HepG2 (cell line): ENCODE data around the gene PTCRA. TPM values are rescaled to one million over a fixed set of nuclear protein-coding genes. Genes with fewer than 3 reads are reported as not detected.

Experiments used
- ASH2L ChIP-seq: fragments of 300-600, 200-600 bp; sonication (generic); IDR thresholded peaks from 2 replicates; pipeline ENCODE4 v1.7.0; 2017; ENCODE audit warnings: low read depth, mild to moderate bottlenecking, moderate library complexity, mixed read lengths, low read length; ENCODE audit not compliant: insufficient read length
- BHLHE40 ChIP-seq: IDR thresholded peaks from 2 replicates; pipeline ENCODE4 v1.6.1; 2011; ENCODE audit warnings: low read length, improper control_type of control experiment
- FOSL2 ChIP-seq: sonication (generic); formaldehyde crosslinking; IDR thresholded peaks from 2 replicates; pipeline ENCODE4 v1.4.0; 2020; ENCODE audit warnings: missing genetic modification reagents
- GABPA ChIP-seq, 2 experiments: IDR thresholded peaks; 2 replicates each; pipeline ENCODE4 v1.6.1; 2011 to 2016; ENCODE audit warnings: low read depth in 2 of 2, low read length in 1 of 2, missing biosample characterization in 1 of 2, missing genetic modification characterization in 1 of 2
- KDM5B ChIP-seq: sonication (generic); formaldehyde crosslinking; IDR thresholded peaks from 2 replicates; pipeline ENCODE4 v1.4.0; 2020; ENCODE audit warnings: missing genetic modification reagents, mild to moderate bottlenecking, borderline replicate concordance
- KLF13 ChIP-seq: sonication (generic); formaldehyde crosslinking; IDR thresholded peaks from 2 replicates; pipeline ENCODE4 v1.4.0; 2020; ENCODE audit warnings: mild to moderate bottlenecking, missing genetic modification reagents
- MAF1 ChIP-seq: sonication (generic); formaldehyde crosslinking; IDR thresholded peaks from 2 replicates; pipeline ENCODE4 v1.5.0; 2020; ENCODE audit warnings: missing genetic modification reagents, borderline replicate concordance
- MYC ChIP-seq: sonication (generic); formaldehyde crosslinking; IDR thresholded peaks from 2 replicates; pipeline ENCODE4 v1.9.0; 2021; ENCODE audit warnings: missing genetic modification reagents, borderline replicate concordance
- NCOA5 ChIP-seq: sonication (generic); formaldehyde crosslinking; IDR thresholded peaks from 2 replicates; pipeline ENCODE4 v1.4.0; 2020; ENCODE audit warnings: missing genetic modification reagents
- NPAS2 ChIP-seq: sonication (generic); formaldehyde crosslinking; IDR thresholded peaks from 2 replicates; pipeline ENCODE4 v1.8.0; 2022; ENCODE audit warnings: mild to moderate bottlenecking, missing genetic modification reagents, borderline replicate concordance
- NR1H2 ChIP-seq: sonication (generic); formaldehyde crosslinking; IDR thresholded peaks from 2 replicates; pipeline ENCODE4 v1.8.1; 2022; ENCODE audit warnings: low read depth, missing genetic modification reagents, borderline replicate concordance
- PCBP1 ChIP-seq: fragments of 200-400 bp; formaldehyde crosslinking; IDR thresholded peaks from 2 replicates; pipeline ENCODE4 v1.6.1; 2017; ENCODE audit warnings: mild to moderate bottlenecking, low read depth, low read length, borderline replicate concordance
- PHF20 ChIP-seq: sonication (generic); formaldehyde crosslinking; IDR thresholded peaks from 2 replicates; pipeline ENCODE4 v1.5.0; 2020; ENCODE audit warnings: mild to moderate bottlenecking, missing genetic modification reagents
- PHF21A ChIP-seq: sonication (generic); formaldehyde crosslinking; IDR thresholded peaks from 2 replicates; pipeline ENCODE4 v1.5.0; 2020; ENCODE audit warnings: mild to moderate bottlenecking, missing genetic modification reagents
- SIN3B ChIP-seq: fragments of 150-350 bp; IDR thresholded peaks from 2 replicates; pipeline ENCODE4 v1.6.1; 2014; ENCODE audit warnings: low read length
- SOX6 ChIP-seq, 2 experiments: fragments of 450-650 bp in 1 of 2; sonication (generic) in 1 of 2; formaldehyde crosslinking in 1 of 2; IDR thresholded peaks; 2 replicates each; pipeline versions ENCODE4 v1.4.0 to v1.6.1; 2017 to 2020; ENCODE audit warnings: antibody characterized with exemption in 1 of 2, mild to moderate bottlenecking in 1 of 2, missing genetic modification reagents in 1 of 2
- ZFP1 ChIP-seq: IDR thresholded peaks from 2 replicates; pipeline ENCODE4 v1.6.1; 2016
- ZNF296 ChIP-seq: sonication (generic); formaldehyde crosslinking; conservative IDR thresholded peaks from 2 replicates; pipeline ENCODE4 v1.5.0; 2020; ENCODE audit warnings: mild to moderate bottlenecking, missing genetic modification reagents
- ZNF564 ChIP-seq: sonication (generic); formaldehyde crosslinking; IDR thresholded peaks from 2 replicates; pipeline ENCODE4 v1.8.1; 2023; ENCODE audit warnings: mild to moderate bottlenecking, missing genetic modification reagents
- ZNF569 ChIP-seq: sonication (generic); formaldehyde crosslinking; IDR thresholded peaks from 2 replicates; pipeline ENCODE4 v1.5.0; 2020; ENCODE audit warnings: mild to moderate bottlenecking, missing genetic modification reagents, moderate library complexity, borderline replicate concordance
- ZNF614 ChIP-seq: IDR thresholded peaks from 2 replicates; pipeline ENCODE4 v1.6.1; 2018; ENCODE audit warnings: missing biosample characterization, missing genetic modification reagents, inconsistent platforms, borderline replicate concordance
- ZNF652 ChIP-seq: IDR thresholded peaks from 2 replicates; pipeline ENCODE4 v1.6.1; 2016; ENCODE audit warnings: low read depth, borderline replicate concordance
- ZNF737 ChIP-seq: sonication (generic); formaldehyde crosslinking; IDR thresholded peaks from 2 replicates; pipeline ENCODE4 v1.5.0; 2020; ENCODE audit warnings: missing genetic modification reagents, mild to moderate bottlenecking, borderline replicate concordance
- ZNF782 ChIP-seq: sonication (generic); formaldehyde crosslinking; IDR thresholded peaks from 2 replicates; pipeline ENCODE4 v1.4.0; 2020; ENCODE audit warnings: missing genetic modification reagents, mild to moderate bottlenecking, borderline replicate concordance
- ZSCAN29 ChIP-seq: sonication (generic); formaldehyde crosslinking; conservative IDR thresholded peaks from 2 replicates; pipeline ENCODE4 v1.4.0; 2020; ENCODE audit warnings: mild to moderate bottlenecking, missing genetic modification reagents
- polyA plus RNA-seq, 8 experiments: library from polyadenylated mRNA; depleted of rRNA in 3 of 8; stranded (reverse) in 7 of 8; unstranded in 1 of 8; fragments of >200 nt; fragmentation: Illumina TruSeq in 4 of 8; extraction: Trizol in 4 of 8; gene quantifications; 2 replicates each; pipeline versions ENCODE4 v1.2.1 to v1.2.3, GENCODE V29; 2011 to 2016; ENCODE audit warnings: low read depth in 4 of 8, missing spikeins in 1 of 8, mixed read lengths in 1 of 8; ENCODE audit not compliant: insufficient read depth in 1 of 8
- total RNA-seq, 5 experiments: library from RNA; depleted of rRNA; stranded (reverse); fragments of >200 nt; fragmentation: Illumina TruSeq; extraction: Trizol; gene quantifications; 2 replicates each; pipeline ENCODE4 v1.2.3, GENCODE V29; 2016; ENCODE audit warnings: low read depth in 1 of 5
- TF ChIP-seq, protein P1 (sequence below): IDR thresholded peaks from 2 replicates; pipeline ENCODE4 v1.6.1; 2016; ENCODE audit warnings: mild to moderate bottlenecking, missing biosample characterization, missing genetic modification reagents
- TF ChIP-seq, protein P2 (sequence below): sonication (generic); formaldehyde crosslinking; IDR thresholded peaks from 2 replicates; pipeline ENCODE4 v1.4.0; 2020; ENCODE audit warnings: missing genetic modification reagents, low read depth, mild to moderate bottlenecking, borderline replicate concordance

The PTCRA gene
- total and polyA plus RNA-seq, 2 of the 13 experiments (the other 11 are each of a cell fraction or from before 2014, with no cell fraction given): not detected

DNA sequence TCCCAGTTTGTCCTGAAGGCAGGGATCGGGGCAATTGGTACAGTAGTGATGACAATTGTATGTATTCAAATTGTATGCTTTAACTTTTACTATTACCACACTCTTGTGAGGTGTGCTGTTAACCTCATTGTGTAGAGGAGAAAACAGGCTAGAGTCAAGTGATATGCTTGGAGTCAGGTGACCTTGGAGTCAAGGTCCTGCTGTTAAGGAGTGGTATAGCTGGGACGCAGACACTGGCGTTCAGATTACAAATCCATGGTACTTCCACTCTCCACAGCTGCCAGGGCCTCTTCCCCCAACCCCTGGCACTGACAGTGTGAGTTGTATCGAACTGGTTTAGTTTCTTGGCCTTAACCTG lies 23.9 kb downstream of the PTCRA start (continued):
- TF ChIP-seq ZSCAN29 (no peak), KDM5B (CRISPR knock-in tag) (no peak), ZNF782 (CRISPR knock-in tag) (peak; percentile 4; the same call in 1 of the 2 replicates), FOSL2 (no peak), BHLHE40 (no peak), KLF13 (CRISPR knock-in tag) (no peak), ASH2L (no peak), PHF20 (CRISPR knock-in tag) (no peak), NR1H2 (CRISPR knock-in tag) (no peak), PCBP1 (no peak), MAF1 (CRISPR knock-in tag) (no peak), PHF21A (CRISPR knock-in tag) (no peak), NCOA5 (CRISPR knock-in tag) (no peak), SIN3B (no peak), ZNF614 (CRISPR knock-in tag) (no peak), ZNF564 (CRISPR knock-in tag) (no peak), NPAS2 (CRISPR knock-in tag) (no peak), SOX6 (IDR thresholded peaks at IDR 0.05) (no peak), SOX6 (CRISPR knock-in tag; IDR thresholded peaks at IDR 0.05) (no peak), ZNF737 (CRISPR knock-in tag) (no peak), ZNF652 (CRISPR knock-in tag) (no peak), ZNF296 (CRISPR knock-in tag) (no peak; the same call in 1 of the 2 replicates), ZNF569 (CRISPR knock-in tag) (no peak), MYC (CRISPR knock-in tag) (no peak), ZFP1 (CRISPR knock-in tag) (no peak; the same call in 1 of the 2 replicates), GABPA (IDR thresholded peaks at IDR 0.05; ENCODE audit: low read depth, low read length) (no peak), GABPA (CRISPR knock-in tag; IDR thresholded peaks at IDR 0.05; ENCODE audit: low read depth) (0 out of 2 replicates have a peak, but pooled peaks have one; percentile 1)
- TF ChIP-seq, protein P1, sequence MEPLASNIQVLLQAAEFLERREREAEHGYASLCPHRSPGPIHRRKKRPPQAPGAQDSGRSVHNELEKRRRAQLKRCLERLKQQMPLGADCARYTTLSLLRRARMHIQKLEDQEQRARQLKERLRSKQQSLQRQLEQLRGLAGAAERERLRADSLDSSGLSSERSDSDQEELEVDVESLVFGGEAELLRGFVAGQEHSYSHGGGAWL: no peak
- TF ChIP-seq, protein P2, sequence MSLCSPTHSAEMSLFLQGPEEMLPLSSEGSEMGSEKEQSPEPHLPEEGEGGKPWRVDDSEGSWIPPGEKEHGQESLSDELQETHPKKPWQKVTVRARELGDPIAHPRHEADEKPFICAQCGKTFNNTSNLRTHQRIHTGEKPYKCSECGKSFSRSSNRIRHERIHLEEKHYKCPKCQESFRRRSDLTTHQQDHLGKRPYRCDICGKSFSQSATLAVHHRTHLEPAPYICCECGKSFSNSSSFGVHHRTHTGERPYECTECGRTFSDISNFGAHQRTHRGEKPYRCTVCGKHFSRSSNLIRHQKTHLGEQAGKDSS: no peak
